GM19455 (cell line): Measurements from ENCODE around the gene SYT7.
"Not testable (repeated sequence)": the region's sequence is repeated elsewhere in the genome, so short reads cannot be mapped to it uniquely, and the experiment has no call there.

ENCODE experiments used
- ATAC-seq: cut with Tn5 transposase; IDR thresholded peaks from one replicate; pipeline ENCODE4 v1.9.1; 2021; ENCODE audit not compliant: unreplicated experiment

Gene SYT7, protein sequence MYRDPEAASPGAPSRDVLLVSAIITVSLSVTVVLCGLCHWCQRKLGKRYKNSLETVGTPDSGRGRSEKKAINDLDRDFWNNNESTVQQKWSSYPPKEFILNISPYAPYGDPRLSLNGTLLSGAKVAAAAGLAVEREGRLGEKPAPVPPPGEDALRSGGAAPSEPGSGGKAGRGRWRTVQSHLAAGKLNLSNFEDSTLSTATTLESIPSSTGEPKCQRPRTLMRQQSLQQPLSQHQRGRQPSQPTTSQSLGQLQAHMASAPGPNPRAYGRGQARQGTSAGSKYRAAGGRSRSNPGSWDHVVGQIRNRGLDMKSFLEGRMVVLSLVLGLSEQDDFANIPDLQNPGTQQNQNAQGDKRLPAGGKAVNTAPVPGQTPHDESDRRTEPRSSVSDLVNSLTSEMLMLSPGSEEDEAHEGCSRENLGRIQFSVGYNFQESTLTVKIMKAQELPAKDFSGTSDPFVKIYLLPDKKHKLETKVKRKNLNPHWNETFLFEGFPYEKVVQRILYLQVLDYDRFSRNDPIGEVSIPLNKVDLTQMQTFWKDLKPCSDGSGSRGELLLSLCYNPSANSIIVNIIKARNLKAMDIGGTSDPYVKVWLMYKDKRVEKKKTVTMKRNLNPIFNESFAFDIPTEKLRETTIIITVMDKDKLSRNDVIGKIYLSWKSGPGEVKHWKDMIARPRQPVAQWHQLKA

GRCh38 chr11:61581030-61581928, at the start of gene SYT7:
Gene SYT7 (minus strand): TSS chr11:61581076. CDS start chr11:61580820, 256 bp downstream.
- ATAC-seq, result peak; percentile 88

- no peak for ATAC-seq
Observed at GRCh38 chr11:61630089-61630488, 49.2 kb upstream of the SYT7 start.

- no peak for ATAC-seq
Observed at GRCh38 chr11:61629082-61629833, 48.4 kb upstream of the SYT7 start.

GRCh38 chr11:61628662-61628970, 47.7 kb upstream of the SYT7 start:
- no peak for ATAC-seq

- ATAC-seq, result no peak
Observed at GRCh38 chr11:61627850-61628661, 47.2 kb upstream of the SYT7 start.

DNA sequence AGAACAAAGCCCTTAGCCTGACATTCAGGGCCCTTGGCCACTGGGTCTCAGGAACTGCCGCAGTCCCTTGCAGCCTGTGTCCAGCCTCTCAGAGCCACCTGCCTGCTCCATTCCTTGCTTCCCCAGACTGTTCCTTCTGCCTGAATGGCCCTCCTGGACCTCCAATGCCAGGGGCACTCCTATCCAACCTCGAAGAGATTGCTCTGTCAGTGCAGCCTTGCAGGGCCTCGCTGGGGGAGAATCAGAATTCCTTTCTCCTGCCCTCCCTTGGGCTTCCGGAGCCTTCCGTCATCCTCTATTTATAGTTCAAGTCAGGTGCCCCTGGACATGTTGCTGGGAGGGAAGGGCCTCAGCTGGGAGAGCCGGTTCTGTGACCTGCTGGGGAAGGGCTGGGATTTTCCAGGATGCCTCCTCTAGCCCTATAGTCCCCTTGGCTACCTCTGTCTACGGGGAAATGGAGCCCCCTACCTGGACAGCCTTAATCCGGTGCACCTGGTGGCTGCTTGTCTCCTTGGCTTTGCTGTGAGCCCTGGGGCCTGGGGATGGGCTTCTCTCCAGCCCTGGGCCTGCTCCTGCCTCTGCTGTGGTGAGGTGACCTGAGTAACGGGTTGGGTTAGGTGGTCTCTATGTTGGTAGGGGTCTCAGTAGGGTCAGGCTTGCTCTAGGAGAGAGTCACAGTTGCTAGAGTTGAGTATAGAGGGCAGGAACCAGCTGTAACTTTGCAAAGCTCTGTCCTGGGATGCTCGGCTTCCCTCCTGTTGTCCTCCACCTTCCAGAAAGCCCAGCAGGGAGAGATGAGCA, 45.9 kb upstream of the SYT7 start:
- no peak for ATAC-seq

DNA sequence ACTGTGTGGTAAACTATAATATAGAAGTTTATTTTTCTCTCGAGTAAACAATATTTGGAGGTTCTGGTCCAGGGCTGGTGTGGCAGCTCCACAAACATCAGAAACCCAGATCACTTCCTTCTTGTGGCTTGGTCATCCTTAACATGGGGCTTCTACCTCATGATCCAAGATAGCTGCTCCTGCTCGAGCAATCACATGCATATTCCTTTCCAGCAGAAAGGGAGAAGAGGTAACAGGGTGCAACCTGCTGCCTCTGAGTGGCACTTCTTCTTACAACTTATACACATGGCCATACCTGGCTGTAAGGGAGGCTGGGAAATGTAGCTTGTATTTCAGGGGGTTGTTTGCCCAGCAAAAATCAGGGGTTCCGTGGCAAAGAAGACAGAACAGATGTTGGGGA, 44.6 kb upstream of the SYT7 start:
- no peak for ATAC-seq

- ATAC-seq, result no peak
Observed at GRCh38 chr11:61621917-61622585, 41.2 kb upstream of the SYT7 start.

GRCh38 chr11:61619471-61620226, 38.8 kb upstream of the SYT7 start:
- ATAC-seq, result no peak

DNA sequence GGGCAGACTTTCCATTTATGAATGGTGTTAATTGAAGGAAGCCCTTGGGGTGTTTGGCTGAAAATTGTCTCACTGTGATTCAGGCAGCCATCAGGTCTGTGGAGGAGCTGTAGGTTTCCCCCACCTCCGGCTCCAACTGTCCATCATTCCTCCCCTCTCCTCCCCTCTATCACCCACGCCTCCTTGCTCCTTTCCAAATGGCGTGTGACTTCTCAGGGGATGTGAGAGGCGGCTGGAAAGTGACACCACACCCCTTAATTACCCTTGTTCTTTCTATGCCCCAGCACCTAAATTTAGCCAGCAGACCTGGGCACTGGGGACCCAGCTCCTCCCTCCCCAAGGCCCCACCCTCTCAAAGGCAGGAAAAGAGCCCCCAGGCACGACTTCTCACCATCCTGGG, 38.1 kb upstream of the SYT7 start:
- no peak for ATAC-seq

DNA sequence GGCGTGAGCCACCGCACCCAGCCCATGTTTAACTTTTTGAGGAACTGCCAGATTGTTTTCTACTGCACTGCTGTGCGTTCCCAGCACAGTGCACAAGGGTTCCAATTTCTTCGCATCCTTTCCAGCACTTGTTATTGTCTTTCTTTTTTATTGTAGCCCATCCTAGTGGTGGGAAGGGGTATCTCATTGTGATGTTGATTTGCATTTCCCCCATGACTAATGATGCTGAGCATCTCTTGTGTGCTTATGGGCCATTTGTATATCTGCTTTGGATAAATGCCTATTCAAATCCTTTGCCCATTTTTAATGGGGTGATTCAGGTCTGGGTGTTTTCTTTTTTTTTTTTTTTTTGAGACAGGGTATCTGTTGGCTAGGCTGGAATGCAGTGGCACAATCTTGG, 36.6 kb upstream of the SYT7 start:
- no peak for ATAC-seq

- no peak for ATAC-seq
Observed at GRCh38 chr11:61616434-61616833, 35.6 kb upstream of the SYT7 start.

DNA sequence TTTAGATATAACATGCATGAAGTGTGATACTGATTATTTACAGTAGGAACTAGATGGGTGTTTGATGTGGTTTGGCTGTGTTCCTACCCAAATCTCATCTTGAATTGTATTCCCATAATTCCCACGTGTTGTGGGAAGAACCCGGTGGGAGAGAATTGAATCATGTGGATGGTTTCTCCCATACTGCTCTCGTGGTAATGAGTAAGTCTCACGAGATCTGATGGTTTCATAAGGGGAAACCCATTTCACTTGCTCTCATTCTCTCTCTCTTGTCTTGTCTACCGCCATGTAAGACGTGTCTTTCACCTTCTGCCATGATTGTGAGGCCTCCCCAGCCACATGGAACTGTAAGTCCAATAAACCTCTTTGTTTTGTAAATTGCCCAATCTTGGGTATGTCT, 33.9 kb upstream of the SYT7 start:
- ATAC-seq, result not testable (repeated sequence)

DNA sequence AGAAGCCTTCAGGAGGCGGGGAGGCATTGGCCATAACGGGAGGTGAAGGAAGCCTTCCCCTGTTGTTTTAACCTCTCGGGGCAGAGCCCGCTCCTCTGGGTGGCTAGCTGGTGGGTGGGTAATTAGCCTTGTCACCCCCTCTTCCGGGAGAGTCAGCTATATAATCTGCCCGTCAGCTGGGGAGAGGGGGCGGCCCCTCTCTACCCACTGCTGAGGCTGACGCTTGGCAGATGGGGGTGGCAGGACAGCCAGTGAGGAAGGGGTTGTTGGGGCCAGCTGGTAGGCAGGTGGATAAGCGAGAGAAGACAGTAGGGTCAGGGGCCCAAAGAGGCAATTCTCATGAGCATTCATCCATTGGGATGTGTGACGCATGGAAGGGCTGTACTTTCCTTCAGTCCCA, 33.0 kb upstream of the SYT7 start:
- ATAC-seq, result no peak

DNA sequence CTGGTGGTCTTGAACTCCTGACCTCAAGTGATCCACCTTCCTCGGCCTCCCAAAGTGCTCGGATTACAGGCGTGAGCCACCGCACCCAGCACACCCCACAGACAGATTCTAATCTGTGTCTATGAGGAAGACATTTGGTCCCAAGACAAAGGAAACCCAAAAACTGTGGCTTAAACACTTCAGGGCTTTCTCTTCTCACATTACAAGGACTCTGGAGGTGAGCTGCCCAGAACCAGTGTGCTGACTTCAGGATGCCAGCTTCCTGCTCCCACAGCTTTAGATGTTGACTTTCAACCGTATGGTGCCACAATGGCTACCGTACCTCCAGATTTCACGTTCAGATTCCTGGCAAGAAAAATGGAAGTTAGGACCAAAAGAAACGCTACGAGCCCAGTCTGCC, 32.2 kb upstream of the SYT7 start:
- ATAC-seq, result no peak

- no peak for ATAC-seq
Observed at GRCh38 chr11:61611309-61611708, 30.4 kb upstream of the SYT7 start.

GRCh38 chr11:61610905-61611304, 30.0 kb upstream of the SYT7 start:
- no peak for ATAC-seq

- ATAC-seq, result no peak
Observed at GRCh38 chr11:61609980-61610366, 29.1 kb upstream of the SYT7 start.
